GM19328 (cell line): ENCODE results near the gene PRDM16.

Source experiments
- ATAC-seq: cut with Tn5 transposase; IDR thresholded peaks from one replicate; pipeline ENCODE4 v1.9.1; 2021; ENCODE audit warnings: mild to moderate bottlenecking, moderate library complexity; ENCODE audit not compliant: unreplicated experiment

PRDM16 gene

DNA sequence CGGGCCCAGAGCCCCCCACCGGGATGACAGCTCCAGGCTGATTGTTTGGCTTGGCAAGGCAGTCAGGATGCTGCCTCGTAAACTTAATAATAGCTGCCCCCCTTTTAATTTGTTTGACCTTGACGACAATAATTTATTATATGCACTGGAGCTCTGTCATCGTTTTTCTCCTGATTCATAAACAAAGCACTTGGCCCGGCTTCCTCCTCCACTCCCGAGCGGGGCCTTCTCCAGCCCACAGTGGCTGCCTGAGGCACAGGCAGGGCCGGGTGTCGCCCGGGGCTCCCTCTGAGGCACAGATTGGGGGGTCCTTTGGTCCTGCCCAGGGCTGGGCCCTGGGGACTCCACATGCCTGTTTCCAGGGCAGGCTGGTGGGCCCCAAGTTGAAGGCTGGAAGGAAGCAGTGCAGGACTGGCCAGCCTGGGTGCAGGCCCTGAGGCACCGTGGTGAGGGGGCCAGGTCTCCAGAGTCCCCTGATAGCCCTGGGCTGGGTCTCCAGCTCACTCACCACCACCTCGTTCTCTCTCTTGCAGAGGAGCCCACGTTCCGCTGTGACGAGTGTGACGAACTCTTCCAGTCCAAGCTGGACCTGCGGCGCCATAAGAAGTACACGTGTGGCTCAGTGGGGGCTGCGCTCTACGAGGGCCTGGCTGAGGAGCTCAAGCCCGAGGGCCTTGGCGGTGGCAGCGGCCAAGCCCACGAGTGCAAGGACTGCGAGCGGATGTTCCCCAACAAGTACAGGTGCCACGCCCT lies 333.4 kb downstream of the PRDM16 start:
- ATAC-seq, result no peak

DNA sequence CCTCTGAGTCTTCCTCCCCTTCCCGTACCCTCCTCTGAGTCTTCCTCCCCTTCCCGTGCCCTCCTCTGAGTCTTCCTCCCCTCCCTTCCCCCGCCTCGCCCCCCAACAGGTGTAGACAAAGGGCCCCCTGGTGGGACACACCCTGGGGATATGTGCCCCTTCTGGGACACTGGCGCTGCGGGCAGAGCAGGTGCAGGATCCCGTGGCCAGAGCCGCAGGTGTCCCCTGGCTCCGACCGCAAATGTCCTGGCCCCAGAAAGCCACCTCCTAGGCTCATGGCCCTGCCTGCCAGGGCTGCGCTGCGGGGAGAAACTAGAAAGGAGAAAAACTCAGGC lies 334.0 kb downstream of the PRDM16 start:
- no peak for ATAC-seq

DNA sequence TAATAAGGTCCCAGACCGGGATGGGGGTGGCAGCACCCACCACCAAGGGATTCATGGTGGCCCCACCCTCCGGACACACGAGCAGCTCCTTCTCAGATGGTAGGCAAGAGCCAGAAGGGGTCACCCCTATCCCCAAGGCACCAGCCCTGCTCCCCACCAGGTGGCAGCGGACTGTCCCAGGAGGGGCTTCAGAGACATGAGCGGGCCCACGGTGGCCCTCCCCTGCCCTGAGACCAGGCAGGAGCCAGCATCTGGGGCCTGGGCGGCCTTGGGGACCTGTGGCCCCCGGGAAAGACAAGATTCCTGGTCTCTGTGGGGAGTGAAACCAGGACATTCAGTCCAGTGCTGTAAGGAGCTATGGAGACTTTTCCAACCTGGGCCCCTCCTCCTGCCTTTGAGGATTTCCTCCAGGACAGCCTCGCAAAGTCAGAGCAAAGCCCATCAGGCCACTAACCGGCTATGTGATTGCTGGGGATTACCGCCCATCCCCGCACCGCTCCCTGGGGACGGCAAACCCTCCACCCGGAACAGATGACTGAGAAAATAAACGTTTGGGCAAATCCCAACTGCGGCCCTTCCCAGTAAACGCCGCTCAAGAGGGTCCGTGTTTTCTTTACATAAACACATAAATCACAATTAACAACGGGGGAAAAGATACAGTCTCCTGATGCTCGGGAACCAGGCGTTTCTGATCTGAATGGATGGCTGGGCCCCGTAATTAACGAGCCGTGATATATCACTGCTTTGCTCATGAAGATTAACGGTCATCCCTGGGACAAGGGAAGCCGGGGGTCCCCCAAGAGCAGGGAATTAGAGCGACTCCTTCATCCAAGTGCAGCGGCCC lies 334.6 kb downstream of the PRDM16 start:
- no peak for ATAC-seq

DNA sequence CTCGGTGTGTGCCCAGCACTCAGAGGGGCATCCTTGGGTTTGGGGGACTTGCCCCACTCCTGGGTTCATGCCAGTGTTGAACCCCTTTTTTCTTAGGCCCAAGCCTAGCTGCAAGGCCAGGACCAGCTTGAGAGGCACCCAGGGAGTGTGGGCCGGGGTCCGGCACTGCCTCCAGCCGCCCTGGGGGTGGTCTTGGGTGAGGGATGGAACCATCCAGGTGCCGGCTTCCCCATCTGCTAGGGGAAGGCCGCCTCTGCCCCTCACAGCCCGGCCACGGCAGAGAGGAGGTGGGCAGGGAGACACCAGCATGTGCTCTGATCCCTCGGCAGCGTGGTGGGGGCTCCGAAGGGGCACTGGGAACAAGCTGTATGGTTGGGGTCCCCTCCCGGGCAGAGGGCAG lies 335.3 kb downstream of the PRDM16 start:
- no peak for ATAC-seq

DNA sequence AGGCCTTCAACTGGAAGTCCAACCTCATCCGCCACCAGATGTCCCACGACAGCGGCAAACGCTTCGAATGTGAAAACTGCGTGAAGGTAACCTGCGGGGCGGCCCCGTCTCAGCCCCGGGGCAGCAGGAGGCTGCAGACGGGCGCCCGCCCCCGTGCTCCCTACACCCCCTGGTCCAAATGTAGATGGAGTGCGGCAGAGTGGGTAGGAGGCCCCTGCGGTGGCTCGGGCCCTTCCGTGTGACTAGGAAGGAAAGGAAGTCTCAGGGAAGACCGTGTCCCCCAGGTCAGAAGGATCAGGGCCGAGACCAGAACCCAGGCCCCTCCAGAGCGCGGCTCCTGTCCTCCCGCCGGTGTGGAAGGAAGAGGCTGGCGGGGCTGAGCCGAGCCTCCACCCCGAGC lies 335.8 kb downstream of the PRDM16 start:
- ATAC-seq, result no peak

DNA sequence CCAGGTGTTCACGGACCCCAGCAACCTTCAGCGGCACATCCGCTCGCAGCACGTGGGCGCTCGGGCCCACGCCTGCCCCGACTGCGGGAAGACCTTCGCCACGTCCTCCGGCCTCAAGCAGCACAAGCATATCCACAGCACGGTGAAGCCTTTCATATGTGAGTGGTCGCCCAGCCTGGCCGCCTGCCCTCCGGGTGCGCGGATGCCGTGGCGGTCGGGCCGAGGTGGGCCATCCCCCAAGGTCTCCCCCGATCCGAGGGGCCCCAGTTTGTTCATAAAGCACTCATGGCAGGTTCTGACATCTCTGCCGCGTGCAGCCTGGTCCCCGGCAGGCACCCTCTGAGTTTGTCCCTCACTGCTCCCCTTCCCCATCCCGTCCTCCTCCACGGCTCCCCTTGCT lies 336.5 kb downstream of the PRDM16 start:
- no peak for ATAC-seq

DNA sequence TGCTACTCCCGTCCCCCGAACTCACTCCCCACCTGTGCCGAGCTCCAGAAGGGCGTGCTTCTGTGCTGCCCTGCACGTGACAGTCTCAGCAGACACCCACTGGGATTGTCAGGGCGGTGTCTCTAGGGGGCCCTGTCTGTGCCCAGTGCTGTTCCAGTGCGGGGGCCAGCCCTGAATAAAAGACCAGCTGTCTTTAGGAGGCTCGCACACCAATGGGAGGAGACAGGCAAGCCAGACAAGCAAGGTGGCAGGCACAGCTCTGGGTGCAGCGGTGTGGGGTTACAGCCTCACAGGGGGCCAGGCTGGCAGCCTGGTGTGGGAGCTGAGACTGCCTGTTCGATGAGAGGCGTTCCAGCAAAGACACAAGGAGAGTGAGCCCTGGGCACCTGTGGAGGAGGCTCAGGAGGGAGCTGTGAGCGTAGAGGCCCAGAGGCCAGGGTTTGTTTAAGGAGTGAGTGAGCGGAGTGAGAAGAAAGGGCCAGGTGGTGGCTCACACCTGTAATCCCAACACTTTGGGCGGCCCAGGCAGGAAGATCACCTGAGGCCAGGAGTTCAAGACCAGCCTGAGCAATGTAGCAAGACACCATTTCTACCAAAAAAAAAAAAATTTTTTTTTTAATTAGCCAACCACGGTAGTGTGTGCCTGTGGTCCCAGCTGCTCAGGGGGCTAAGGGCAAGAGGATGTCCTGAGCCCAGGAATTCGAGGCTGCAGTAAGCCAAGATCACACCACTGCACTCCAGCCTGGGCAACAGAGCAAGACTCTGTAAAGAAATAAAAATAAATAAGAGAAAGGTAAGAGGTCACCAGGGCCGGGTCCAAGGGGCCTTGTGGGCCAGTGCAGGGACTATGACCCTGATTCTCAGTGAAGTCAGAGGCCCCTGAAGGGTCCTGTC lies 337.2 kb downstream of the PRDM16 start:
- ATAC-seq, result no peak

DNA sequence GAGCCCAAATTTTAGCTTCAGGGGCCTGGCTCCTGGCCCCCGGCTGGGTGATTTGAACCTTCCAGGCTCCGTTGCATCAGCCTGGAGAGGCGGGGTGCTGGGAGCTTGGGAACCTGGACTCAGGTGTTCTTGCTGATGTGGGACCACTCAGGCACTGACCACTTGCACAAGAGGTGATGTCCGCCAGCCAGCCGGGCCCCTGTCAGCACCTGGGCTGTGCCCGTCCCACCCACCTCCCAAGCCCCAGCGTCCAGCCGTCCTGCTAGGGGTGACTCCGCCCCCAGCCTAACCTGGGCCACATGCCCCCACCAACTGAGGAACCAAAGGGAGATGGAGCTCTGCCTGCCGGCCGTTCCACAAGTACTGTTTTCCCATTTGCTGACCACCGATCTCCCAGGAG lies 338.0 kb downstream of the PRDM16 start:
- no peak for ATAC-seq

DNA sequence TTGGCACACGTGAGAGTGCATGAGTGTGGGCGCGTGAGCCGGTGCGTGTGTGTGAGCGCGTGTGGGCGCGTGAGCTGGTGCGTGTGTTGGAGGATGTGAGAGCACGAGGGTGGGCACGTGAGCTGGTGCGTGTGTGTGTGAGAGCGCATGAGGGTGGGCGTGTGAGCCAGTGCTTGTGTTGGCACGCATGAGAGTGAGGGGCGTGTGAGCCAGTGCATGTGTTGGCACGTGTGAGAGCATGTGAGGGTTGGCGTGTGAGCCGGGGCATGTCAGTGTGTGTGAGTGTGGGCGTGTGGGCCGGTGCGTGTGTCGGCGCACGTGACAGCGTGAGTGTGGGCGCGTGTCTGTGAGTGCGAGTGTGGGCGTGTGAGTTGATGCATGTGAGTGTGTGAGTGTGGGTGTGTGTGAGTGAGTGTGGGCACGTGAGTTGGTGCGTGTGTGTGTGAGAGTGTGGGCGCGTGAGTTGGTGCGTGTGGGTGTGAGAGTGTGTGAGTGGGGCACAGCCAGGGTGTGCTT lies 339.8 kb downstream of the PRDM16 start:
- ATAC-seq, result no peak

DNA sequence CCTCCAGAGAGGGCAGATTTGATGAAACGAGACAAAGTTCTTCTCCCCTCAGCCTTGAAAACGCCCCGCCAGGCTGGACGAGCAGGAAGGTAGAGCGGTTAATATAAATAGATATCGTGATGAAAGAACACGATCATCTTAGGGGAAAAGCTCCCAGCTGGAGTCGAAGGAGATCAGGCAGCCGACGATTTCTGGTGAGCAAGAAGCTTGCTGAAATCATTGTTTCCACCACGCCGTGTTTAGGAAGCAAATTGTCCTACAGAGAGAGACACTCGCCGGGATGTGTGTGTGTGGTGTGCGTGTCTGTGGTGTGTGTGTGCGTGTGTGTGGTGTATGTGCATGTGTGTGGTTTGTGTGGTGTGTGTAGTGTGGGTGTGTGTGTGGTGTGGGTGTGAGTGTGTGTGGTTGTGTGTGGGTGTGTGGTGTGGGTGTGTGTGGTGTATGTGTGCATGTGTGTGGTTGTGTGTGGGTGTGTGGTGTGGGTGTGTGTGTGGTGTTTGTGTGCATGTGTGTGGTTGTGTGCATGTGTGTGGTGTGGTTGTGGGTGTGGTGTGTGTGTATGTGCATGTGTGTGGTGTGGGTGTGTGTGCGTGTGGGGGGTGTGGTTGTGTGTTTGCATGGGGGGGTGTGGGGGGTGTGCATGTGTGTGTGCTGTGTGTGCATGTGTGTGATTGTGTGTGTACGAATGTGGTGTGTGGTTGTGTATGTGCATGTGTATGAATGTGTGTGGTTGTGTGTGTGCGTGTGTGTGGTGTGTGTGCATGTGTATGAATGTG lies 340.6 kb downstream of the PRDM16 start:
- ATAC-seq, result no peak

DNA sequence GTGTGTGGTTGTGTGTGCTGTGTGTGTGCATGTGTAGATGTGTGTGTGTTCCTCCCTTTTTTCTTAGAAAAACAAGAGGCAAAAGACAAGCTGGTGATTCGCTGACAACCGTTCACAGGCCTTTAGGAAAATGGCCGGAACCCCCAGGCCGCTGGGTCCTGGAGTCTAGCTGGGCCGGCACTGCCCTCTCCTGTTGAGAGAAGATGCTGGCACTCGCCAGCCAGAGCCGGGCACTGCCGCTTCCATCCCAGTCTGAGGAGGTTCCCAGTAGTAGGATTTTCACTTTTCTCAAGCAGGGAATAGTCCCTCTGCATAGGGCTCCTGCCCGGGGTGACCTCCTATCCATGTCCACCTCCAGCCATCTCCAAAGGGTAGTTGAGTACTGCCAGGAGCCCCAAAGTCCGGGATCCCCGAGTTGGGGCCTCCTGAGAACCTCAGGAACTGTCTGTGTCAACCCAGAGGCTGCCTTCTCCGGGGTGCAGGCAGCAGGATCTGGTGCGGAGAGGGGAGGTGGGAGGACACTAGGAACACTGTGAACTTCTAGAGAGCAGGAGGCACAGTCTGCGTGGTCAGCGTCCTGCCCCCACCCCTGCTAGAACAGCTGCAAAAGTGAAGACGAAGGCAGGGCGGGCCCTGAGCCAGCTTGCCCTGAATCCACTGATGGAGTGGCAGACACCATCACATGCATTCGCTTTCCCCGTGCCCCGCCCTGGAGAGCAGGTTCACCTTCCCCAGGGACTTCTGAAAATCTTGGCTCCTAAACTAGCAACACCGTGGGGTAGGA lies 341.3 kb downstream of the PRDM16 start:
- no peak for ATAC-seq

DNA sequence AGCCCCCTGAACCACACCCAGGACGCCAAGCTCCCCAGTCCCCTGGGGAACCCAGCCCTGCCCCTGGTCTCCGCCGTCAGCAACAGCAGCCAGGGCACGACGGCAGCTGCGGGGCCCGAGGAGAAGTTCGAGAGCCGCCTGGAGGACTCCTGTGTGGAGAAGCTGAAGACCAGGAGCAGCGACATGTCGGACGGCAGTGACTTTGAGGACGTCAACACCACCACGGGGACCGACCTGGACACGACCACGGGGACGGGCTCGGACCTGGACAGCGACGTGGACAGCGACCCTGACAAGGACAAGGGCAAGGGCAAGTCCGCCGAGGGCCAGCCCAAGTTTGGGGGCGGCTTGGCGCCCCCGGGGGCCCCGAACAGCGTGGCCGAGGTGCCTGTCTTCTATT lies 342.8 kb downstream of the PRDM16 start:
- ATAC-seq, result no peak

DNA sequence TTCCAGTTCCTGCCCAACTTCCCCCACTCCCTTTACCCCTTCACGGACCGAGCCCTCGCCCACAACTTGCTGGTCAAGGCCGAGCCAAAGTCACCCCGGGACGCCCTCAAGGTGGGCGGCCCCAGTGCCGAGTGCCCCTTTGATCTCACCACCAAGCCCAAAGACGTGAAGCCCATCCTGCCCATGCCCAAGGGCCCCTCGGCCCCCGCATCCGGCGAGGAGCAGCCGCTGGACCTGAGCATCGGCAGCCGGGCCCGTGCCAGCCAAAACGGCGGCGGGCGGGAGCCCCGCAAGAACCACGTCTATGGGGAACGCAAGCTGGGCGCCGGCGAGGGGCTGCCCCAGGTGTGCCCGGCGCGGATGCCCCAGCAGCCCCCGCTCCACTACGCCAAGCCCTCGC lies 343.4 kb downstream of the PRDM16 start:
- no peak for ATAC-seq

DNA sequence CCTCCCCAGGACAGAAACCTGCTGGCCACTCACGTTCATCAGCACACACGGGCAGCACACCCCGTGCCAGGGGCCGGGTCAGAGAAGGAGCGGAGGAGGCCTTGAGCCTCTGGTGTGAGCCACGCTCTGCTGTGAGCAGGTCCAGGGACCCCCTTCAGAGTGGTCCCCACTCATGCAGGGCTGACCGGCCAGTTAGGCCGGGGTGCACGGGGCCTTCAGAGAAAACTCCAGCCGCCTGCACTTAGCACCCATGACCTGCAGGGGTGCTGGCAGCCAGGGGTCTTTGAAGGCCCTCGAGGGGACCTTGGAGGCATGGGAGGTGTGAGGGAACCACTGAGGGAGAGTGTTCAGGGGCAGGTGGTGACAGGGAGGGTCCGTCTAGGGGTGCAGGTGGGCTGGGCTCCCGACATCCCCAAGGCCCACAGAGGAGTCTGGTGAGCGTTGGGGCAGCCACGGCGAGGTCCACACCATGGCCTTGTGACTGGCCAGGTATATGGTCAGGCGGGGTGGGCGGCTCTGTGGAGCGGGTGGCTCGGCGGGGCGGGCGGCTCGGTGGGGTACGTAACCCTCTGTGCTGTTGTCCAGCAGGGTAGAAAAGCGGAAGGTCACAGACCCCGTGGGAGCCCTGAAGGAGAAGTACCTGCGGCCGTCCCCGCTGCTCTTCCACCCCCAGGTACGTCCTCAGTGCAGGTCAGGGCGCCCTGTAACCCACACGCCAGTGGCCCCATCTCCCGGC lies 345.1 kb downstream of the PRDM16 start:
- no peak for ATAC-seq

DNA sequence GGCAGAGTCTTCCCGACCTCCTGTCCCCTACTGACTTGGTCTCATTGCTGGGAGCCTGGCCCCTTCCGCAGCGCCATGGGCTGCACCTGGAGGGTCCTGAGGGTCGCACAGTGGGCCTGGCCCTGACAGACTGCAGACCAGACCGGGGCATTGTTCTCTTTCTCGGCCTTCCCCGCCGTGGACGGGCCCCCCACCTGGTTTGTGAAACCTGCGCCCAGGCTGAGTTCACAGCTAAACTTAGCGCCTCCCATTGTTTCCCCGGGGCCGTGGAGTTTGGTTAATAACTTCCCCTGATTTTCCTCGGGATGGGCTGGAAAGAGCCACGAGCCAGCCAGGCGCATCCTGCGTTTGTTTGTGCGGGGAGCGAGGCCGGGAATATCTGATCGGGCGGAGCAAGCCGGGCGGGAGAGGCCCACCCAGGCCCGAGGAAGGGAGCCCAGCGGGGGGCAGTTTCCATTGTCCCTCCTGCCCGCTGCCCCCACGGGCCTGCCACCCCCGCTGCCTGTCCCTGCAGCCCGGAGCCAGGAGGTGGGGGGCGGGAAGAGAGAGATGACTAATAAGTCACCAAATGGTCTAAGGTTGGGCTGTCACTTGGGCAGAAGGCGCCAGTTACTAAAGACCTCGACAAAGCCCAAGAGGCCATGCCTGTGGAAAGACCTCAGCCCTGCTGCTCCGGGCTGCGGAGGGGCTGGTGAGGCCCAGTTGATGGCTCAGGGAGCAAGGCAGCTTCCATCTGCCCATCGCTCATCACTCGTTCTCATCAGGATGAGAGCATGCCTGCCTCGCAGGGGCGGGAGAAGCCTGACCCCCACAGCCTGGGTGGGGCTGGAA lies 346.5 kb downstream of the PRDM16 start:
- ATAC-seq, result no peak

DNA sequence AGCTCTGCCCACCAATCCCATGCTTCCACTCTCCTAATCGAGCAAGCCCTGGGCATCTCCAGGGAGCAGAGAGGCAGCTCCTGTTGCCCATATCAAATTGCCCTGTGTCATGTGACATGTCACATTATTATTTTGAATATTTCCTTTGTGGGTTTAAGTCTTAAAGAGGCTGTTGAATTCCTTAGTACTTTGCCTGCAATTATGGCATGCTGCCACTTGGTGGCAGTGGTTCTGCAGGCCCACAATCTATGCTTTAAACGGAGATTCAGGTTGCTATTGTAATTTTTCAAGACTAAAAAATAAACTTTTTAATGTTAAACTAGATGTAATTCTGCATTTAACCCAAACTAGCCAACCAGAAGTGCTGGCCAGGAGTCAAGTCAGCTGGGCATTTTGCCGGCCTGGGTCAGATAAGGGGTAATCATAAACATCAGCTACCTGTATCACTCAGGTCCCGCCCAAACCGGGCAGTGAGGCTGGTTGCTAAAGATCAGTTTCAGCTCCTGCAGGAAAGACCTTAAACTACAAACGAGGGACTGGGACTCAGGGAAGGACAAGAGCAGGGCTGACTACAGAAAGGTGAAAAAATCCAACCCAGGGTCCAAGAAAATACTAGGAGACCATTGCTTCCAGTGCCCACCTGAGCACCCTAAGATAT lies 348.2 kb downstream of the PRDM16 start:
- no peak for ATAC-seq

DNA sequence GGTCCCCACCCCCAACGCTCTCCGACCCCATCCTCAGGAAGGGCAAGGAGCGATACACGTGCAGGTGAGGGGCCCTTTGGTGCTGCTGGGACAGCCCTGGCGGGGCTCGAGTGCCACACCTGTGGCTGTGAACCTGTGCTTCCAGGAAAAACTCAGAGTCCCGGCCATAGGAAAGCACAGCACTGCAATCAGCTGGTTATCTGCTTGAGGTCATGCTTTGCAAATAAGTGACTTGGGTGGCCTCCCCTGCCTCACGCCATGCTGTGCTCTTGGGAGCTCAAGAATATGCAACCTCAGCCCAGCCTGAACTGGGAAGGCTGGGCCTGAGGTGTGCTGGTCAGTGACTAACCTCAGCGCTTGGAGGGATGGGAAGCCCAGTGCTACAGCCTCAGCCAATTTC lies 348.9 kb downstream of the PRDM16 start:
- no peak for ATAC-seq

DNA sequence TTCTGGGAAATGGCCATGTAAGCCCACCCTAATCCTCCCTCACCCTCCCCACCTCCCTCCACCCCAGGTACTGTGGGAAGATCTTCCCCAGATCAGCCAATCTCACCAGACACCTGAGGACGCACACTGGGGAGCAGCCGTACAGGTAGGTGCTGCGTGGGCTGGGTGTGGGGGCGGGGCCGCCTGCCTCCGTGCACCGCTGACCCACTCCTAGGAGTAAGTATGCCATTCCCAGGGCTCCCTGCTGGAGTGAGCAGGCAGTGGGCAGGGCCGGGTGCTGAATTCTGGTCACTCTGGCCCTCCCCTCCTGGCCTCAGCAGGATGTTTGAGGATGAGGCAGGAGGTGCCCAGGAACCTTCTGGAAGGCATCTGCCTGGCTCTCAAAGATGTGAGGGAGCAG lies 349.6 kb downstream of the PRDM16 start:
- ATAC-seq, result no peak
